ENCODE measurements around the gene LBH. TPM values are rescaled to one million over a fixed set of nuclear protein-coding genes. Genes with fewer than 3 reads are reported as not detected.

LBH gene
- polyA plus RNA-seq, 1 experiment, result 145 TPM

DNA sequence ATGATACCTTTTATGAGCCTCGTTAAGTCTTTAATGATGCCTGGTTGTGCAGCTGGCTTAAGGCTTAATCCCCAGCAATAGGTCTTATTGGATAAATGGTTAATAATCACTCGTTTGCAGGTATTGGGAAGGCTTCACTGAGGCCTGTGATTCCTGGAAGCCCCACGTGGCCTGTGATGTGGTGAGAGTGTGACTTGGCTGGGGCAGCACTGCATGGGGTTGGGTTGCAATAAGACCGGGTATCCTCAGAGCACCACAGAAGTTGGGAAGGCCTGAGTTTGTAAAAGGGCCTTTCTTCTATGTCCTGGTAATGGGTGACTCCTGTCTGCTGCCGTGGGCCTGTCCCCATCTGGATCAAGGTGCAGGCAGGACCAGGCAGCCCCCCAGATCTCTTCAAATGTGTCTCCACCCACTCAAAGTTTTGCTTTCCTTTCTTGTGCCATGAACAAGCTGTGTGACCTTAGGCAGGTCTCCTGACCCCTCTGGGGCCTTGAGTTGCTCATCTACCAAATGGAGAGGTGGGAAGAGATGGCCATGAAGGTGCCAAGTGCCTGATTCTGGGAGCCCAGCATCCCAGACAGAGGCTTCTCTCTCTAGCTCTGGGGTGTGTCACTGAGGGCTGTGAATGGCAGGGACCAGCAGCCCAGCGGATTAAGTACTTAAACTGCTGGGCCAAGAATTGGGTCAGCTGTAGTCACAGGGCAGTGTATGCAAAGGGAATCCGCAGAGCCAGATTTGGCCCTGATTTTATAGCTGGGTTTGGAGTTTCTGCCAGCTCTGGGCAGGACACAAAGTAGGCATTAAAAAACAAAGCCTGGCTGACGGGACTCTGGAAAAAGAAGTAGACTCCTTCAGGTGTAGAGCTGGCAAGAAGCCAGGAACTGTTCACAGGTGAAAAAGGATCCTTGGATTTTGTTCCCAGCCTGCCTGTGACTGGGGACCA, 24.4 kb downstream of the LBH start:
- POLR2A ChIA-PET, result no interaction called here
- Histone ChIP-seq H3K36me3 (ENCODE audit: control insufficient read depth, insufficient read depth, low read length) (peaks cover 7% of the 10 kb centered on the region), H3K27me3 (ENCODE audit: control insufficient read depth, insufficient read depth, low read length) (no peaks in the 10 kb centered on the region), H3K4me3 (ENCODE audit: low read depth, low read length) (no peak overlapping the region)
- DNase-seq (ENCODE audit: low read depth), result no peak
- CTCF ChIA-PET, result interaction anchor here (1.6 kb wide), 1 partner anchor 19 kb away, joined by 4 read pairs; no protein-coding TSS in a partner anchor
- no peak for TF ChIP-seq CTCF (IDR thresholded peaks at IDR 0.05; ENCODE audit: insufficient read depth, low read depth, low read length)

DNA sequence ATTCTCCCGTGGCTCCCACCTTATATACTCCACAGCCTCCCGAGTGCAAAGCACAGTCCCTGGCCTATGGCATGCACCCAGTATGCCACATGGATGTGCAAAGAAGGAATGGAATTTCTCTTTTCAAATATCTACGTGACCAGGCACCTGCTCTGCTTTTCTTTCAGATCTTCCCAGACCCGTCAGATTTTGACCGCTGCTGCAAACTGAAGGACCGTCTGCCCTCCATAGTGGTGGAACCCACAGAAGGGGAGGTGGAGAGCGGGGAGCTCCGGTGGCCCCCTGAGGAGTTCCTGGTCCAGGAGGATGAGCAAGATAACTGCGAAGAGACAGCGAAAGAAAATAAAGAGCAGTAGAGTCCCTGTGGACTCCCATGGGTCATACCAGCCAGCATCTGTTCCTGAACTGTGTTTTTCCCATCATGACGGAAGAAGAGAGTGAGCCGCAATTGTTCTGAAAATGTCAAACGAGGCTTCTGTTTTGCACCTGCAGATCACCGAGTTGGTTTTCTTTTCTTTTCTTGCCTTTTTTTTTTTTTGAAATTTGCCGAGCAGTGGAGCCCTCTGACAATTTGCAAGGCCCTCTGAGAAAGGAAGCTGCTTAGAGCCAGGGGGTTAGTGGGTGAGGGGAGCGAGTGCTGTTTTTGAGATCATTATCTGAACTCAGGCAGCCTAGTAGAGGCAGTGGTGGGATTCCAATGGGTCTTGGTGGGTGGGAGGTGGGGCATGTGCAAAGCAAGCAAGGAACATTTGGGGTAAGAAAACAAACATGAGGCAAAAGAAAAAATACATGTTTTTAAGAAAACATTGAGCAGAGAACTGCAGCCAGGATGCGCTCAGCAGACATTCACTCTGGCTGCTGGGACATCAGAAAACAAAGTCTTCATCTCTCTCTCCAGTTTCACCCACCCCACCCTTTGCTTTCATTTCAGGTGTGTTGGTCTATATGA, 26.2 kb downstream of the LBH start:
- H3K27me3 ChIP-seq (ENCODE audit: control insufficient read depth, insufficient read depth, low read length), result no peaks in the 10 kb centered on the region
- peaks cover 7% of the 10 kb centered on the region for H3K36me3 ChIP-seq (ENCODE audit: control insufficient read depth, insufficient read depth, low read length)
- DNase-seq (ENCODE audit: low read depth), result no peak
- H3K4me3 ChIP-seq (ENCODE audit: low read depth, low read length), result no peak overlapping the region
- ChIA-PET CTCF (no interaction called here), POLR2A (no interaction called here)
- no peak for TF ChIP-seq CTCF (IDR thresholded peaks at IDR 0.05; ENCODE audit: insufficient read depth, low read depth, low read length)

DNA sequence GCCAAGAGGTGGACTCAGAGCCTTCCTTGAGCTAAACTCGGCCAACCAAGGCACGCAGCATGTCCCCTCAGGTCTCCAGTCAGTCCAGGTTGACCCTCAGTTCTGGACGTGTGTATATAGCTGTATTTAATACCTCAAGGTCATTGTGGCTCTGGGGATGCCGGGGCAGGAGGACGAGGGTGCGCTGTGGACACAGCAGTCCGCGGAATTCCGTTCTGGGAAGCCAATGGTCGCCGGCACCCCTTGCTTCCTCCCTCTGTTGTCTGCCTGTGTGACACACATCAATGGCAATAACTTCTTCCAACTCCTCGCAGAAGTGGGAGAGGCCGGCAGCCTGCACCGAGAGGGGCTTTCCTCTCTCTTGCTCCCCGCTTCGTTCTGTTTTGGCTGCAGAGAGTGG, 27.7 kb downstream of the LBH start:
- H3K4me3 ChIP-seq (ENCODE audit: low read depth, low read length), result no peak overlapping the region
- POLR2A ChIA-PET, result no interaction called here
- CTCF ChIA-PET, result no interaction called here
- no peak for DNase-seq (ENCODE audit: low read depth)
- TF ChIP-seq CTCF (IDR thresholded peaks at IDR 0.05; ENCODE audit: insufficient read depth, low read depth, low read length), result no peak
- H3K27me3 ChIP-seq (ENCODE audit: control insufficient read depth, insufficient read depth, low read length), result no peaks in the 10 kb centered on the region
- peaks cover 7% of the 10 kb centered on the region for H3K36me3 ChIP-seq (ENCODE audit: control insufficient read depth, insufficient read depth, low read length)

GRCh38 chr2:30259827-30260679, 28.7 kb downstream of the LBH start:
- ChIA-PET CTCF (no interaction called here), POLR2A (no interaction called here)
- Histone ChIP-seq H3K36me3 (ENCODE audit: control insufficient read depth, insufficient read depth, low read length) (peaks cover 7% of the 10 kb centered on the region), H3K4me3 (ENCODE audit: low read depth, low read length) (no peak overlapping the region), H3K27me3 (ENCODE audit: control insufficient read depth, insufficient read depth, low read length) (no peaks in the 10 kb centered on the region)
- TF ChIP-seq CTCF (IDR thresholded peaks at IDR 0.05; ENCODE audit: insufficient read depth, low read depth, low read length), result no peak
- no peak for DNase-seq (ENCODE audit: low read depth)

Measured in BJ (cell line).